Measurements from ENCODE around the gene TM4SF18.

- TF ChIP-seq GATA2 (IDR thresholded peaks at IDR 0.05; ENCODE audit: low read depth, low read length) (no peak), GATA3 (IDR thresholded peaks at IDR 0.05; ENCODE audit: low read depth, low read length) (no peak)
Measured at GRCh38 chr3:149292666-149293065, 40.8 kb downstream of the TM4SF18 start.
